GM19452 (cell line): Measurements from ENCODE around the gene NOD2.

ENCODE experiments used
- ATAC-seq: cut with Tn5 transposase; IDR thresholded peaks from one replicate; pipeline ENCODE4 v1.9.1; 2021; ENCODE audit not compliant: unreplicated experiment

Gene NOD2

GRCh38 chr16:50690177-50690576 is 3.2 kb upstream of the NOD2 start:
- ATAC-seq, result no peak

DNA sequence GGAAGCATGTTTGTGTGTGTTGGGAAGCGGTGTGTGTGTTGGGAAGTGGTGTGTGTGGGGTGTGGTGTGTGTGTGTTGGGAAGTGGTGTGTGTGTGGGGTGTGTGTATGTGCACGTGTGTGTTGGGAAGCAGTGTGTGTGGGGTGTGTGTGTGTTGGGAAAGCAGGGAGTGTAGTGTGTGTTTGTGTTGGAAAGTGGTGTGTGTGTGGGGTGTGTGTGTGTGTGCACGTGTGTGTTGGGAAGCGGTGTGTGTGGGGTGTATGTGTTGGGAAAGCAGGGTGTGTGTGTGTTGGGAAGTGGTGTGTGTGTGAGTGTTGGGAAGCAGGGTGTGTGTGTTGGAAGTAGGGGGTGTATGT is 785 bp upstream of the NOD2 start:
- ATAC-seq, result no peak

DNA sequence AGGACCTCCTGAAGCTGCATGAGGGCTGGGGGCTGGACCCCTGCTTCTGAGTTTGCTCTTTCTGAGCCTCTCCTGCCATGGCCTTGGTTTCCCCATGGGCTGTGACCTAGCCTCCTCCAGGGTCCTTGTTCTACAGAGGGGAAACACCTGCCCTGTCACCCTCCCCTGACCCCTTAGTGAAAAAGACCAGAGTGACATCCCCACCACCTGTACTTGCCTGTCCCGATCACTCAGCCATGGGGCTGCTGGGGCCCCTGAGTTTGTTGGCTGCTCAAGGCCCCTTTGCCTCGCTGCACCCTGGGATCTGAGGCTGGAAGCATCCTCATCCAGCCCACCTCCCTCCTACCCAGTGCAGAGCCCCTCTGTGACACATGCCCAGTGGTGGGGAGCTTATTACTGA is 800 bp downstream of the NOD2 start:
- no peak for ATAC-seq

- no peak for ATAC-seq
Measured at GRCh38 chr16:50695017-50696000, 1.9 kb downstream of the NOD2 start.

DNA sequence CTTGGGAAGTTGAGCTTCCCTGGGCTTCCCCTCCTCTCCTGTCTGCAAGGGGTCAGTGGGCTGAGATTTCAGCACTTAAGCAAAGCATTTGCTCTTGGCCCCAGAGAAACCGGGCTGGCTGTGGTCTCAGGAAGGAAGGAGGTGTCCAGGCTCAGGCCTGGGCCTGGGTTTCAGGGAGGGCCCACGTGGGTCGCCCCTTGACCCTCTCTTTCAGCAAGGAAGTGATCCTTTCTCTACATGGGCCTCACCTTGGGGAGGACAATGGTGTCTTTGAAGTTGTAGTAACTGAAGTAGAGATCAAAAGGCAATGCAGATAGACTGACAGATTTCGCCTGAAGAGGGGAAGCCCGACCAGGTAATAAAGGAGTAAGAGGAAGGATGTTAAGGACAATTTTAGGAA is 2.7 kb downstream of the NOD2 start:
- peak; percentile 34 for ATAC-seq

DNA sequence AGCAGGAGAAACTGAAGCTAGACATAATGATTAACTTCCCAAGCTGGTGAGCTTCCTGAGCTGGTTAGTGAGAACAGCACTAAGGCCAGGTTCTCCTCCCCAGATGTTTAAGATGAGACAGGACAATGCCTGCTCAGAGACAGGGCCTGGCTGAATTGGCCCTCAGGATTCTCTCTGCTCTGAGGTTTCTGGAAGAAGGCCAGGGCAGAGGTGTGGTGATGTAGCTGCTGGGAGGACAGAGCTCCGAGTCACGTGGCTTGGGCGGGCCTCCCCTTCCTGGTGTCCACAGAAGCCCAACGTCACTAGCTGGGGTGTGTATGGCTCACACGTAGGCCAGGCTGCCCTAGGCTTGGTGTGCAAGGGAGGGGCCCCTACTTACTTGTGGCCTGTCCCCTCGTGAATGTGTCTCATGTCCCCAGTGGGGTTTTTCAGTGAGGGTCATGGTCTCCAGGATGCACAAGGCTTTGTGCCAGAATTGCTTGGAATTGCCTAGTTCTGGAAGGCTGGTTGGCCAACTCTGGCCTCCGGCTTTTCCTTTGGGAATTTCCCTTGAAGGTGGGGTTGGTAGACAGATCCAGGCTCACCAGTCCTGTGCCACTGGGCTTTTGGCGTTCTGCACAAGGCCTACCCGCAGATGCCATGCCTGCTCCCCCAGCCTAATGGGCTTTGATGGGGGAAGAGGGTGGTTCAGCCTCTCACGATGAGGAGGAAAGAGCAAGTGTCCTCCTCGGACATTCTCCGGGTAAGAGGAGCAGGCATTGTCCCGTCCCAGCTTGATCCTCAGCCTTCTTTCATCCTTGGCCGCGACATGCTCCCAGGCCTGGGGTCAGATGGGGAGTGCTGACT is 3.4 kb downstream of the NOD2 start:
- ATAC-seq, result peak; percentile 47

GRCh38 chr16:50697421-50697715 is 4.0 kb downstream of the NOD2 start:
- ATAC-seq, result no peak

DNA sequence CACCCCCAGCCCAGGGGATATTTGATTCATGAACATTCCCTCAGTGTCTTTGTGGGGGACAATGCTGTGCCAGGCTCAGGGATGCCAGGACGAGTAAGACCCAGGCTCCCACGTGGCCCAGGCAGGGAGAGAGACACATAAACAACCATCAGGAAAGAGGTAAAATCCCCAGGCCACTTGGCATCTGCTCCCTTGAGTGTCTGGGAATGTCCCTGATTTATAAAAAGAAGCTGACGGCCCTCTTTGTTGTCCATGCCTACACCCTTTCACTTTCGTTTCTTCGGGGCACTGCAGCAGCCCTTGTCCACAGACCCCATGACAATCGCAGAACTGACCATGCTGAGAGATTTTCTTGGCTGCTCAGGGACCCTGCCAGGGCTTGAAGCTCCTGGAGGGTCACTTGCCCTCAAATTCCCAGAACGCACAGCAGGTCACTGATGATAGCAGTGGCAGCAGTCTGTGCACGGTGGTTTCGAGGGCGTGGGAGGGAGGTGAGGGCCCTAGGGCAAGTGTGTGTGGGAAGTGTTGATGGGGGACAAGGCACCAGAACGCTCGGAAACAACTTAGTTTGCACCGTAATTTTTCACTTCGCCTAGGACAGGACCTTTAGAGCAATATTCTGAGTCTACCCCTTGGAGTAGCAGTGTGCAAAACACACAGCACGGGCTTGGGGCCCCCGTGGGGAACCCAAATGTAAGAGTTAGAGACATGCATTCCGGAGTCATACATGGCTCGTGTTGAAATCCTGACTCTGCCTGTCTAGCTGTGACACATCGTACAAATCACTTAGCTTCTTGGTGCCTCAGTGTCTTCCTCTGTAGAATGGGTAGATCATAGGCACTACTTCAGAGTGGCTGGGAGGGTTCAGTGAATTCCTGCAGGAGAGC is 4.7 kb downstream of the NOD2 start:
- peak; percentile 44 for ATAC-seq

- ATAC-seq, result no peak
Measured at GRCh38 chr16:50699326-50700159, 6.1 kb downstream of the NOD2 start.

- ATAC-seq, result no peak
Measured at GRCh38 chr16:50702725-50703124, 9.3 kb downstream of the NOD2 start.

GRCh38 chr16:50704245-50704644 is 10.8 kb downstream of the NOD2 start:
- no peak for ATAC-seq

DNA sequence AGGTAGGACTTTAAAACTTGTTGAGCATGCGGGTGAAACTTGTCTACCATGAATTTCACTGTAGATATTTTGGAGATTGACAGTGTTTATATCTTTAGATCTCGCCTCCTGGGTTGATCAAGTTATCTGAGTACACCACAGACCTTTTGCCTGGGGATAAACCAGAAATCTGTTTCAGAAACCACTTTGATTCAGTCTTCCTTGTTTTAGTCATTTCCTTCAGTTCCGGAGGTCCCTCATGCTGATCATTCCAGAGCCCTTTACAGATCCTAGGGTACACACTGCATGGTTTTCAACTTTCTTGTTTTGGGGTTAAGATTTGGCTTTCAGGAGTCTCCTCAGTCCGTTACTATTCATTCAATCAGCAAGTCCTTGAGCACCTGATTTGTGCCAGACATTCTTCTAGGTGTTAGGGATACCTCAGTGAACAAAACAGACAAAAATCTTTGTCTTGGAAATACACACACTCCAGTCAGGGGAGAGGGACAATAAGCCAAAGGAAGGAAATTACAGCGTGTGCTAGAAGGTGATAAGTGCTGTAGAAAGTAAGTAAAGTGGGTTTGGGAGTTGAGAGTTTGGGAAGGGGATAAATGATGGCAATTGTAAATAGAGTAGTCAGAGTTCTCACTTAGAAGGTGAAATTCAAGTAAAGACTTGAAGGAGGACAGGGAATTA is 12.2 kb downstream of the NOD2 start:
- no peak for ATAC-seq

GRCh38 chr16:50706250-50706649 is 12.8 kb downstream of the NOD2 start:
- no peak for ATAC-seq

- no peak for ATAC-seq
Measured at GRCh38 chr16:50708373-50709060, 15.1 kb downstream of the NOD2 start.

DNA sequence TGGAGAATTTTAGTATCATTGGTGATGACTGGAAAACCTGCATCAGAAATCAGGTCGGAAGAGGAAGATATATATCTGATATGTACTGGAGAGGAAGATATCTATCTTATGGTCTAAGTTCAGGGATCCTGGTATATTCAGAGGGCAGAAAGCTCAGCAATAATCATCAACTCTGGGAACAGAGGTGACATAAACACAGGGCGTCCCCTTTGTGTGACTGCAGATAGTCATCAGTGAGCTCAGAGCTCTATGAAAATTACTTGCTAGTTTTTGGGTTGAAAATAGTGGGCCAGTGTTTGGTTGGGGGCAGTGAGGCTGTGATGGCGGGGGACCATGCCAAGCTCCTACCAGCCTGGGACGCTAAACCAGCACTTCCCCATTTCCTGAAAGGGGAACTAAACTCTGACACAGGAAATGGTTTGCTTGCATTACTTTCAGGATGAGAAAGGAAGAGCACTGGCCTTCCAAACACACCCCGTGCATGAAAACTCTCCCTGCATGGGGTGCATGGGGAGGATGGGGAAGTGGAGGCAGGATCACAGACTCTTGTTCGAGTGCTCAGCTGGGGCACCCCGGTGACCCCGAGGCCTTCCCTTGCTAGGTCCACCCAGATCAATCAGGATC is 15.8 kb downstream of the NOD2 start:
- peak; percentile 61 for ATAC-seq

- ATAC-seq, result no peak
Measured at GRCh38 chr16:50709980-50710379, 16.6 kb downstream of the NOD2 start.

DNA sequence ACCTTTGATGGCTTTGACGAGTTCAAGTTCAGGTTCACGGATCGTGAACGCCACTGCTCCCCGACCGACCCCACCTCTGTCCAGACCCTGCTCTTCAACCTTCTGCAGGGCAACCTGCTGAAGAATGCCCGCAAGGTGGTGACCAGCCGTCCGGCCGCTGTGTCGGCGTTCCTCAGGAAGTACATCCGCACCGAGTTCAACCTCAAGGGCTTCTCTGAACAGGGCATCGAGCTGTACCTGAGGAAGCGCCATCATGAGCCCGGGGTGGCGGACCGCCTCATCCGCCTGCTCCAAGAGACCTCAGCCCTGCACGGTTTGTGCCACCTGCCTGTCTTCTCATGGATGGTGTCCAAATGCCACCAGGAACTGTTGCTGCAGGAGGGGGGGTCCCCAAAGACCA is 17.6 kb downstream of the NOD2 start:
- no peak for ATAC-seq

GRCh38 chr16:50711862-50712559 is 18.6 kb downstream of the NOD2 start:
- ATAC-seq, result no peak
